ENCODE results near the gene RRP9.

RRP9 gene

GRCh38 chr3:51969841-51970240 lies 28.1 kb upstream of the RRP9 start:
- TF ChIP-seq PPARA (CRISPR knock-in tag; IDR thresholded peaks at IDR 0.05; ENCODE audit: borderline replicate concordance) = no peak
- TF ChIP-seq ESRRG (CRISPR knock-in tag; IDR thresholded peaks at IDR 0.05) = no peak
- TF ChIP-seq RARB (CRISPR knock-in tag; IDR thresholded peaks at IDR 0.05) = no peak
- no peak for TF ChIP-seq ZNF8 (CRISPR knock-in tag; IDR thresholded peaks at IDR 0.05)
- TF ChIP-seq ISL1 (CRISPR knock-in tag; IDR thresholded peaks at IDR 0.05) = no peak
- no peak for TF ChIP-seq TSHZ2 (CRISPR knock-in tag; IDR thresholded peaks at IDR 0.05)
- no peak for TF ChIP-seq ZC3H10 (CRISPR knock-in tag; IDR thresholded peaks at IDR 0.05)
- no peak for TF ChIP-seq CREB5 (CRISPR knock-in tag; IDR thresholded peaks at IDR 0.05; ENCODE audit: low read depth)
- TF ChIP-seq ZNF565 (CRISPR knock-in tag; conservative IDR thresholded peaks at IDR 0.05; ENCODE audit: low read depth) = no peak
- TF ChIP-seq ZFP30 (CRISPR knock-in tag; IDR thresholded peaks at IDR 0.05) = no peak
- TF ChIP-seq, protein P1, sequence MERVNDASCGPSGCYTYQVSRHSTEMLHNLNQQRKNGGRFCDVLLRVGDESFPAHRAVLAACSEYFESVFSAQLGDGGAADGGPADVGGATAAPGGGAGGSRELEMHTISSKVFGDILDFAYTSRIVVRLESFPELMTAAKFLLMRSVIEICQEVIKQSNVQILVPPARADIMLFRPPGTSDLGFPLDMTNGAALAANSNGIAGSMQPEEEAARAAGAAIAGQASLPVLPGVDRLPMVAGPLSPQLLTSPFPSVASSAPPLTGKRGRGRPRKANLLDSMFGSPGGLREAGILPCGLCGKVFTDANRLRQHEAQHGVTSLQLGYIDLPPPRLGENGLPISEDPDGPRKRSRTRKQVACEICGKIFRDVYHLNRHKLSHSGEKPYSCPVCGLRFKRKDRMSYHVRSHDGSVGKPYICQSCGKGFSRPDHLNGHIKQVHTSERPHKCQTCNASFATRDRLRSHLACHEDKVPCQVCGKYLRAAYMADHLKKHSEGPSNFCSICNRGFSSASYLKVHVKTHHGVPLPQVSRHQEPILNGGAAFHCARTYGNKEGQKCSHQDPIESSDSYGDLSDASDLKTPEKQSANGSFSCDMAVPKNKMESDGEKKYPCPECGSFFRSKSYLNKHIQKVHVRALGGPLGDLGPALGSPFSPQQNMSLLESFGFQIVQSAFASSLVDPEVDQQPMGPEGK (CRISPR knock-in tag; IDR thresholded peaks at IDR 0.05; ENCODE audit: borderline replicate concordance) = no peak
- no peak for TF ChIP-seq CSDC2 (CRISPR knock-in tag; IDR thresholded peaks at IDR 0.05)
- TF ChIP-seq GLIS3 (CRISPR knock-in tag; IDR thresholded peaks at IDR 0.05) = no peak
- no peak for TF ChIP-seq CSRNP3 (CRISPR knock-in tag; IDR thresholded peaks at IDR 0.05)
- no peak for TF ChIP-seq OSR1 (CRISPR knock-in tag; IDR thresholded peaks at IDR 0.05)
- no peak for TF ChIP-seq SNAI2 (CRISPR knock-in tag; IDR thresholded peaks at IDR 0.05)
- no peak for TF ChIP-seq TOX (CRISPR knock-in tag; IDR thresholded peaks at IDR 0.05; ENCODE audit: borderline replicate concordance)
- no peak for TF ChIP-seq ARNTL (CRISPR knock-in tag; IDR thresholded peaks at IDR 0.05; ENCODE audit: borderline replicate concordance, low read depth)
- TF ChIP-seq ZNF70 (CRISPR knock-in tag; IDR thresholded peaks at IDR 0.05) = no peak

GRCh38 chr3:51968883-51969678 lies 27.4 kb upstream of the RRP9 start:
- TF ChIP-seq ISL1 (CRISPR knock-in tag; IDR thresholded peaks at IDR 0.05) = no peak
- TF ChIP-seq GLIS3 (CRISPR knock-in tag; IDR thresholded peaks at IDR 0.05) = no peak
- no peak for TF ChIP-seq POU6F1 (CRISPR knock-in tag; IDR thresholded peaks at IDR 0.05; ENCODE audit: borderline replicate concordance, low read depth)
- no peak for TF ChIP-seq OSR1 (CRISPR knock-in tag; IDR thresholded peaks at IDR 0.05)
- no peak for TF ChIP-seq ZNF565 (CRISPR knock-in tag; conservative IDR thresholded peaks at IDR 0.05; ENCODE audit: low read depth)
- TF ChIP-seq TSHZ2 (CRISPR knock-in tag; IDR thresholded peaks at IDR 0.05) = no peak
- no peak for TF ChIP-seq CSDC2 (CRISPR knock-in tag; IDR thresholded peaks at IDR 0.05)
- TF ChIP-seq ZFP3 (CRISPR knock-in tag; IDR thresholded peaks at IDR 0.05) = no peak
- TF ChIP-seq ZC3H10 (CRISPR knock-in tag; IDR thresholded peaks at IDR 0.05) = no peak
- no peak for TF ChIP-seq SNAI2 (CRISPR knock-in tag; IDR thresholded peaks at IDR 0.05)
- no peak for TF ChIP-seq ESRRG (CRISPR knock-in tag; IDR thresholded peaks at IDR 0.05)
- TF ChIP-seq PPARA (CRISPR knock-in tag; IDR thresholded peaks at IDR 0.05; ENCODE audit: borderline replicate concordance) = no peak
- TF ChIP-seq ARNTL (CRISPR knock-in tag; IDR thresholded peaks at IDR 0.05; ENCODE audit: borderline replicate concordance, low read depth) = no peak
- TF ChIP-seq CREB5 (CRISPR knock-in tag; IDR thresholded peaks at IDR 0.05; ENCODE audit: low read depth) = no peak
- no peak for TF ChIP-seq CSRNP3 (CRISPR knock-in tag; IDR thresholded peaks at IDR 0.05)
- TF ChIP-seq RARB (CRISPR knock-in tag; IDR thresholded peaks at IDR 0.05) = no peak
- TF ChIP-seq TCF4 (CRISPR knock-in tag; IDR thresholded peaks at IDR 0.05; ENCODE audit: borderline replicate concordance) = no peak
- TF ChIP-seq ZFP30 (CRISPR knock-in tag; IDR thresholded peaks at IDR 0.05) = no peak
- no peak for TF ChIP-seq ZNF8 (CRISPR knock-in tag; IDR thresholded peaks at IDR 0.05)
- ATAC-seq = no peak

More at GRCh38 chr3:51969841-51970240, 28.1 kb upstream of the RRP9 start:
- no peak for ATAC-seq
